Stomach (tissue), 4 donors: ENCODE results near the gene METTL24.

Experiments used
- POLR2A ChIP-seq, 4 donors: fragments of 450-650 bp; IDR thresholded peaks; one replicate each; pipeline ENCODE4 v1.6.1; 2016; ENCODE audit warnings: antibody characterized with exemption in 4 of 4, control low read depth in 2 of 4, mild to moderate bottlenecking in 1 of 4, moderate library complexity in 1 of 4
- TF ChIP-seq, protein P1 (sequence below), 7 experiments: fragments of 450-650 bp in 4 of 7; fragments of 200-600 bp in 3 of 7; sonication (generic) in 3 of 7; IDR thresholded peaks; one replicate each; pipeline ENCODE4 v1.5.1; 2016 to 2019; ENCODE audit warnings: antibody characterized with exemption in 7 of 7, control low read depth in 2 of 7, mild to moderate bottlenecking in 1 of 7

DNA sequence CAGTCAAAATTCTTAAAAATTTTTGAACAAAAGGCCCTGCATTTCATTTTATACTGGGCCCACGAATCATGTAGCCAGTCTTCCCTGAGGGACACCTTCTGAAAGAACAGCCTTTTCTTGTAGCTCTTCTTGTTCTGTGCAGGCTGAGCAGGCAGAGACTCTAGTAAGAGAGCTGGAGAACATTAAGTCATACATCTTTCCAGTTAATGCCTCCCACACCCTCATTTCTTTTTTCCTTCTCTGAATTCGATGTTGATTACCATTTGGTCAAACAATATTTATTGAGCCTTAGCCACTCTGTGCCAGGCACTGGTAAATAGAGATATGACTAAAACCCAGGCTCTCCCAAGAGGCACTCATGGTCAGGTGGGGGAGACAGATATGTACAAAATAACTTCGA is 33.6 kb downstream of the METTL24 start:
- TF ChIP-seq, protein P1, sequence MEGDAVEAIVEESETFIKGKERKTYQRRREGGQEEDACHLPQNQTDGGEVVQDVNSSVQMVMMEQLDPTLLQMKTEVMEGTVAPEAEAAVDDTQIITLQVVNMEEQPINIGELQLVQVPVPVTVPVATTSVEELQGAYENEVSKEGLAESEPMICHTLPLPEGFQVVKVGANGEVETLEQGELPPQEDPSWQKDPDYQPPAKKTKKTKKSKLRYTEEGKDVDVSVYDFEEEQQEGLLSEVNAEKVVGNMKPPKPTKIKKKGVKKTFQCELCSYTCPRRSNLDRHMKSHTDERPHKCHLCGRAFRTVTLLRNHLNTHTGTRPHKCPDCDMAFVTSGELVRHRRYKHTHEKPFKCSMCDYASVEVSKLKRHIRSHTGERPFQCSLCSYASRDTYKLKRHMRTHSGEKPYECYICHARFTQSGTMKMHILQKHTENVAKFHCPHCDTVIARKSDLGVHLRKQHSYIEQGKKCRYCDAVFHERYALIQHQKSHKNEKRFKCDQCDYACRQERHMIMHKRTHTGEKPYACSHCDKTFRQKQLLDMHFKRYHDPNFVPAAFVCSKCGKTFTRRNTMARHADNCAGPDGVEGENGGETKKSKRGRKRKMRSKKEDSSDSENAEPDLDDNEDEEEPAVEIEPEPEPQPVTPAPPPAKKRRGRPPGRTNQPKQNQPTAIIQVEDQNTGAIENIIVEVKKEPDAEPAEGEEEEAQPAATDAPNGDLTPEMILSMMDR (IDR thresholded peaks at IDR 0.05), result no peak
- no peak for TF ChIP-seq POLR2A (IDR thresholded peaks at IDR 0.05)
